Fibroblast of villous mesenchyme (primary cell): ENCODE results near the gene DPM2. TPM values are rescaled to one million over a fixed set of nuclear protein-coding genes. Genes with fewer than 3 reads are reported as not detected.

Source experiments
- DNase-seq: peaks from one replicate; pipeline ENCODE4 v3.0.0-alpha.2; 2010; ENCODE audit warnings: low read depth
- H3K4me3 ChIP-seq: 2 replicates; pipeline ENCODE4 v1.5.1; 2011; ENCODE audit warnings: low read depth, mild to moderate bottlenecking, low read length
- total RNA-seq: library from RNA; depleted of rRNA; stranded (reverse); fragments of >200 nt; gene quantifications from 2 replicates; pipeline ENCODE4 v1.2.3, GENCODE V29; 2012
- TF ChIP-seq, protein P1 (sequence below): IDR thresholded peaks from 2 replicates; pipeline ENCODE4 v1.5.1; 2012; ENCODE audit warnings: low read depth, mild to moderate bottlenecking, low read length; ENCODE audit not compliant: insufficient read depth

The DPM2 gene
- total RNA-seq, 1 donor, result 11.2 TPM

DNA sequence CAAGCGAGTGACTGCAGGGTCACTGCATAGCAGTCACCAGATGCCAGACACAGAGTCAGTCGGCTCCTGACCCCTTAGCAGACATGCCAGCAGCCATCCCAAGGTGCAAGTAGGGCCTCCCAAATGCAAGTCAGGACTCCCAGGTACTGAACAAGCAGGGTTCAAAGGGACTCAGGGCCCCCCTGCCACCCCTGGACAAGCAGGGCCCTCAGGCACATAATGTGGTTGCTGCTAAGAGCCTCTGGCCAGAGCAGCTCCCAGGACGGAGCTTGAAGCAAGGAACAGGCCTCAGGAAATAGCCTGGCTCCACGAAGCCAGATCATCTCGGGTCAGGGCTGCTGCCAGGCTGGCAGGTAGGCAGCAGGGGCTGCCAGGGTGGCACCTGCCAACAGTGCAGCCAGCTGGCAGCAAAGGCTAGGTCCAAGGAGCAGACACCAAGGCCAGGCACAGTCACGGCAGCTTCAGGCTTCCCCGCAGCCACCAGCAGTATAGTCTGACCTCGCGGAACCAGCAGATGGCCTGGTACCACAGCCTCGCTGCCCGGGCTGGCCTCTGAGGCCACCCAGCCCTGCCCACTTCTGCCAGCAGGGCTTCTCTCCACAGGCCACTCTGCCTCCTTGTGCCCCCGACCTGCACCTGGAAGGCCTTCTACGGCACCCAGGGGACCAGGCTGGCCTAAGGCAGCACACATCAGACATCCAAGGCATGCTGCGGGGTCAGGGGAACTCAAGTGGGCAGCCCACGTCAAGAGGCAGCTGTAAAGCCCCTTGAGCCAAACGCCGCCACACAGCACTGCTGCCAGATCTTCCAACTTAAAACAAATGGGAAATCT is 35.7 kb upstream of the DPM2 start:
- DNase-seq, result no peak

DNA sequence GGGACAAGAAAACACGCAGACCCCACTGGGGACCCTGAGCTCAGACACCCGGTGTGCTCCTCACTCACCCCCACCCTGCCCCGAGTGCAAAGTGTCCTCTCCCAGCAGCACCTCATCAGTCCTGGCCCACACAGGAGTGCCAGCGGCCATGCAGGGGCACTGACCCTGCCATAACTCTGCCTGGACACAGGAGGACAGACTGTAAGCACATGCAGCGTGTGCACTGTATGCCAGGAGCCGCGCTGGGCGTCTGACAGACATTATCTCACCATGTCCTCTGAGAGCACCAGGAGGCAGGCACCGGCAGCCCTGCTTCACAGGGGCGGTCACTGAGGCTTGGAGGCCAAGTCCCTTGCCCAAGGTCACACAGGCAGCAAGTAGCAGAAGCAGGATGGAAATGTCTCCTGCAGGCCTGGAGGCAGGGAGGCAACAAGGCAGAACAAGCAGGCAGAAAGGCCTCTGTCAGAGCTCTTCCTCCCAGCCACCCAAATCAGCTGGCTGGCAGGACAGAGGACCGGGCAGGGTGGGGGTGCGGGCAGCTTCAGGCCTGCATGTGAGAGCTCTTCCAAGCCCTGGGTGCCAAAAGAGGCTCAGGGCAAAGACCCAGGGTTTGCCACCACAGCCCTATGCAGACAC is 34.7 kb upstream of the DPM2 start:
- no peak for DNase-seq
- TF ChIP-seq, protein P1, sequence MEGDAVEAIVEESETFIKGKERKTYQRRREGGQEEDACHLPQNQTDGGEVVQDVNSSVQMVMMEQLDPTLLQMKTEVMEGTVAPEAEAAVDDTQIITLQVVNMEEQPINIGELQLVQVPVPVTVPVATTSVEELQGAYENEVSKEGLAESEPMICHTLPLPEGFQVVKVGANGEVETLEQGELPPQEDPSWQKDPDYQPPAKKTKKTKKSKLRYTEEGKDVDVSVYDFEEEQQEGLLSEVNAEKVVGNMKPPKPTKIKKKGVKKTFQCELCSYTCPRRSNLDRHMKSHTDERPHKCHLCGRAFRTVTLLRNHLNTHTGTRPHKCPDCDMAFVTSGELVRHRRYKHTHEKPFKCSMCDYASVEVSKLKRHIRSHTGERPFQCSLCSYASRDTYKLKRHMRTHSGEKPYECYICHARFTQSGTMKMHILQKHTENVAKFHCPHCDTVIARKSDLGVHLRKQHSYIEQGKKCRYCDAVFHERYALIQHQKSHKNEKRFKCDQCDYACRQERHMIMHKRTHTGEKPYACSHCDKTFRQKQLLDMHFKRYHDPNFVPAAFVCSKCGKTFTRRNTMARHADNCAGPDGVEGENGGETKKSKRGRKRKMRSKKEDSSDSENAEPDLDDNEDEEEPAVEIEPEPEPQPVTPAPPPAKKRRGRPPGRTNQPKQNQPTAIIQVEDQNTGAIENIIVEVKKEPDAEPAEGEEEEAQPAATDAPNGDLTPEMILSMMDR, result no peak
- no peak overlapping the region for H3K4me3 ChIP-seq

More for the DNA sequence above, 35.7 kb upstream of the DPM2 start:
- TF ChIP-seq, protein P1, result no peak
- H3K4me3 ChIP-seq, result no peak overlapping the region

DNA sequence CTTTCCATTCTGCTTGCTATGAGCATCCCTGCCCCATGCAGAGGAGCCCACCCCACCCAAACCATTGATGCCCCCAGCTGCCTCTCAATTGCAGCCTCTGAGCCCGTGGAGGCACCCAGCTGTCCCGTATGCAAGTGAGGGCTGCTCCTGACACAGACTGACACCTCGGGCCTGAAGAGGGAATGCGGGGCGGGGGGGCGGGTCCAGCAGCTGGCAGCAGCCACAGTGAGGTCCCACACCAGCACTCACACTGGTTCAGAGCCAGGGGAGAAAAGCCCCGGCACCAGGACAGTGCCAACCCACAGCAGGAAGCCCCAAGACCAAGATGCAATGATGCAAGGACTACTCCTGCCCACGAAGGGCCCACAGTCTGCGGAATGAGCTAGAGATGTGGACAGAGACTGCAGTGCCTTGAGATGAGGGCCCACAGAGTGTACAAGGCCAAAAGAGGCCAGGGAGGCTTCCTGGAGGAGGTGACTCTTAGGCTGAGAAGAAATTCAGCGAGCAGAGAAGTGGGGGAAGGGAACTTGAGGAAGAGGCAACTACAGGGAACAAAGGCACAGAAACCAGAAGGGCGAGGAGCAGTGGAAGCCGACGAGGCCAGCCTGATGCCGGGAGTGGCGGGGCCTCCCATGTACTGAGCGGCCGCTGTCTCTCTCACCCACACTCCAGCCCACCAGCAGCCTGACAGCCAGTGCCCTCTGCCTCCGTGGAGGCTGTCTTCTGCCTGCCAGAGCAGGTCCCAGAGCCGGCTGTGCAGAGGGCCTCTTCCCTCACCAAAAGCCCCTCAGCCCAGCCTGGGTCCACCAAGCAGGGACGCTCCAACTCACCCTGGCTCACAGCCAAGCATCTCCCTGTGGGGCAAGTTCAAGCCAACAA is 33.9 kb upstream of the DPM2 start:
- TF ChIP-seq, protein P1, result no peak
- no peak for DNase-seq
- no peak overlapping the region for H3K4me3 ChIP-seq

DNA sequence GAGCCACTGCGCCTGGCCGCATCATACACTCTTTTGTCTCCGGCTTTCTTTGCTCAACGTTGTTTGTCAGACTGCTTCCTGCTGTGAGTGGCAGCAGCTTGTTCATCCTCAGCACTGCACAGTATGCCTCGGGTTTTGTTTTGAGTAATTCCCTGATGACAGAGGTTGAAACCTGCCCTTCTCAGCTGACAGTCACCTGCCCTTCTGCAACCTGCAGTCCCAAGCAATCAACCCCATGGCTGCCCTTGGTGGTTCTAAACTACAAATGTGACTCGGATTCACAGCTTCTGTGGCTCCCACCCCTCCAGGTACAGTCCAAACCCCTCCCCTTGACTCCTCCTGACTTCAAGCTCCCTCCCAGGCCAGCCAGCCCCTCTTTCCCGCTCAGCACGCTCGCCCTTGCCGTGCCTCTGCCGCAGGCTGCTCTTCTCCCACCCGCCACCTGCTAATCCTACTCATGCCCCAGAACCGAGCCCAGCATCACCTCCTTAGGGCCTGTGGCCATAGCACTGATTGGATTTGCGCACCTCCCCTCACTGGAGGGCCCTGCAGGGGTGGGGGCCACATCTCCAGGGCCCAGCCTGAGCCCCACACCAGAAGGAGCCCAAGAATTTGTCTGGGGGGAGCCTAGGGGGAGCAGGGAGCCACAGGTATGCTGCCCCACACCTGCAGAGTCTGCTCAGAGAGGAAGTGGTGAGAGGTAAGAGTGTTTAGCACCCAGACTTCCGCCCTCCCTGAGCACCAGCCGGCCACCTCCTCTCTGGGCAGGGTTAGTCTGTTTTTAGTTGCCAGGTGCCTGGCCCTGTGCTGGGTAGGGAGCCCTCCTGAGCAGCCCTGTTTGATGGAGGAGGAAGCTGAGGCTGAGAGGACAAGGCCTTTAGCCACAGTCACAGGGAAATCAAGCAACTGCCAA is 33.0 kb upstream of the DPM2 start:
- TF ChIP-seq, protein P1, result no peak
- H3K4me3 ChIP-seq, result no peak overlapping the region
- no peak for DNase-seq

DNA sequence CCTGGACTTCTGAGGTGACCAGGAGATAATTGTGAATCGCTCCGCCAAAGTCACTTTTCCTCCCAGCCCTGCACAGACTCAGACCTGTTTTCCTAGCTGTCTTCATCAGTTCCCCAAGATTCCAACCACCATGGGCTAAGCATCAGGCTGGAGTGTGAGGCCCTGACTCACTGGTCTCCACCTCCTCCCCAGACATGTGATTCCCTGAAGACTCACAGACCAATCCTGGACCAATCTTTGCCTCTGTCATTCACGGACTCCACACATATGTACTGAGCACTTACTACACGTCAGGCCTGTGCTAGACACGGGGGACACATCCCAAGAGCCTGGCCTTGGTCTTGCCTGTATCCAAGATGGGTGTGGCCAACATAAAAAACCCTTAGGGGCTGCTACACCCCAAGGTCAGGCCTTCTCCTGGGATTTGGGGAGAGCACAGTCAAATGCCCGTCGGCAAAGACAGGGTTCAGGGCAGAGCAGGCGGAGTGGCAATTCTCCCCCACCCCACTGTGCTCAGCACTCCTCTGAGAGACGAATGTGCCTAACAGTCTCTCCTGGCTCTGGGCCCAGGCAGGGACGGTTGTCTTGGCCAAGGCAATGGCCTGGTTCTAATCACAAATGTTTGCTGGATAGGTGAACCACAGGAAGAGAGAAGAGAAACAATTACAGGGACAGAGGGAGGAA is 31.2 kb upstream of the DPM2 start:
- no peak overlapping the region for H3K4me3 ChIP-seq
- TF ChIP-seq, protein P1, result no peak
- peak; percentile 93 for DNase-seq
